ENCODE data around the gene PRPSAP2.

Gene PRPSAP2

GRCh38 chr17:18962494-18962815, 104.5 kb downstream of the PRPSAP2 start:
- DNase-seq (ENCODE audit: low spot score), result no peak

DNA sequence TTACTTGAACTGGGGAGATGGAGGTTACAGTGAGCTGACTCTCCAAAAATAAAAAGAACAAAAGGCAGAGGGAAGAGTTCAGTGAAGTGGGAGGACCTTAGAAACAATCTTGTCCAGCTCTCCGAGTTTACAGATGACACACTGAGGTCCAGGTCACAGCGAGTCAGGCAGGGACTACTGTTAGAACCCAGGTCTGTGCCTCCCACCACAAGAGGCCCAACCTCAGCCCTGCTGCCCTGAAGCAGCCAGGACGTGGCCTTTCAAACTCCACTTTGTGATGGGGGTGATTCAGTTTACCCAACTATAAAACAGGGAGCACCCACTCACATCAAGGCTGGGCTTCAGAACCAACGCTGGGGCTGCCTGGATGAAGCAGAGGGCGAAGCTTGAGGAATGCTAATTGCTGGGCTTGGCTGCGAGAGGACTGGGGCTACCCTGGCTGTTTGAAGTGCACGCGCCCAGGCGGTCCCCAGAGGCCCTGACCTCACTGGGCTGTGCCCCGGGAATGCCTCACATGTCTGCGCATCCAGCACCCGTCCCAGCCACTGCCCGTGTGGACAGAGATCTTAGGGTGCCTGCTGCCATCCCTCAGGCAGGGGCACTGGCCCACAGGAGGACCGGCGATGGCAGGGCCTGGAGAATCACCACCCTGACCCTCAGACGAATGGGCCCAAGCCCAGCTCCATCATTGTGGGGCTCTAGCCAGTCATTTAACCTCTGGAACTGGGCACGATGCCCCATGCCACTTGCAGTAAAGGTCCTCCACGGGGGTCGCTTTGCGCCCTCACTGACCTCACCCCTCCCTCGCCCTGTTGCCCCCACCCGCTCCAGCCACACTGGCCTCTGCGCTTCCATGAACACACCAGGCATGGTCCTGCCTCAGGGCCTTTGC, 105.4 kb downstream of the PRPSAP2 start:
- no peak for DNase-seq (ENCODE audit: low spot score)

GRCh38 chr17:18964018-18964351, 106.1 kb downstream of the PRPSAP2 start:
- no peak for DNase-seq (ENCODE audit: low spot score)

GRCh38 chr17:18964550-18964949, 106.6 kb downstream of the PRPSAP2 start:
- no peak for DNase-seq (ENCODE audit: low spot score)

DNA sequence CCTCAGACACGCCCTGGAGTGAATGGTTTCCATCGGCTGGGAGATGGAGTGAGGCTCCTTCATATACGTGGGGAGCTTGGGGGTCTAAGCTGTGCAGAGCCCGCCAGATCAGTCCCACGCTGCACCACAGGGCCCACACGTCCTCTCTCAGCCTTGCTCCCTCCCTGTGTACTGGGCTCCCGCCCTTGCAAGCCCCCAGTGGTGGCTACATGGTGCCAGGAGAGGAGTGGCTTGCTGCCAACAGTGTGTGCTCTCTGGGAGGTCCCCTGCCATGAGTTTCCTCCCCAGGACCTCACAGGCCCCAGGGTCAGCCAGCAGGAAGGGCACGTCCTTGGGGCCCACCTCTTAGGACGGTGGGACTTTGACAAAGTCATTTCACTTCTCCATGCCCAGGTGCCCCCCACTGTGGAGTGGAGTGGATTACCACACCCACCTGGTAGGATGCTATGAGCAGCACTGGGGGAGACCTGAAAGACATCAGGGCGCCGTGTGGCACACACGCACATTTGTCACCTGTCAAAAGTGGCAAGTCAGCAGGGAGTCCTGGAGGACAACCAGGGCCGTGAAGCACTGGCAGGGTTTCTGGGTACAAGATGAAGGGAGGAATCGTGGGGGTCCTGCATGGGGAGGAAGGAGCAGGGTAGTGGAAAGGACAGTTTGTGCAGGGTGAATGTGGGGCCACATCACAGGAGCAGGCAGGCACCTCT, 107.8 kb downstream of the PRPSAP2 start:
- DNase-seq (ENCODE audit: low spot score), result no peak

GRCh38 chr17:18966831-18967624, 109.1 kb downstream of the PRPSAP2 start:
- no peak for DNase-seq (ENCODE audit: low spot score)

DNA sequence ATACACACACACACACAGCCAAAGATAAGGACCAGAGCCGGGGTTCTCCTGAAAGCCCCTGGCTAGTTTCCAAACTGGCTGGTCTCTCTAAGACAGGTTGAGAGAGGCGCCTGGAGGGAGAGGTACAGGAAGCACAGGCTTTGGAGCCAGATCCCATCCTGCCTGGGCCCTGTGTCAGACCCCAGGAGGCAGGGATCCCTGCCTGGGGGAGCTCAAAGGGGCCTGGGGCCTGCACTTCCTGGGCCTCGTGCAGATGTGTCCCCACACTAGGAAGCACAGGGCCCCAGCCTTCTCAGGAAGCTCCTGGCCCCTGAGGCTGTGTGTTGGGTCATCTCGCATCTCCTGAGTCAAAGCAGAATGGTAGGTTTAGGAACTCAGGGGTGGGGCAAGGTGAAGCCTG, 110.0 kb downstream of the PRPSAP2 start:
- DNase-seq (ENCODE audit: low spot score), result no peak

GRCh38 chr17:18968345-18968744, 110.4 kb downstream of the PRPSAP2 start:
- DNase-seq (ENCODE audit: low spot score), result no peak

GRCh38 chr17:18968945-18969887, 111.3 kb downstream of the PRPSAP2 start:
- DNase-seq (ENCODE audit: low spot score), result no peak

- DNase-seq (ENCODE audit: low spot score), result no peak
These were observed 112.9 kb downstream of the PRPSAP2 start for GRCh38 chr17:18970582-18971480.

DNA sequence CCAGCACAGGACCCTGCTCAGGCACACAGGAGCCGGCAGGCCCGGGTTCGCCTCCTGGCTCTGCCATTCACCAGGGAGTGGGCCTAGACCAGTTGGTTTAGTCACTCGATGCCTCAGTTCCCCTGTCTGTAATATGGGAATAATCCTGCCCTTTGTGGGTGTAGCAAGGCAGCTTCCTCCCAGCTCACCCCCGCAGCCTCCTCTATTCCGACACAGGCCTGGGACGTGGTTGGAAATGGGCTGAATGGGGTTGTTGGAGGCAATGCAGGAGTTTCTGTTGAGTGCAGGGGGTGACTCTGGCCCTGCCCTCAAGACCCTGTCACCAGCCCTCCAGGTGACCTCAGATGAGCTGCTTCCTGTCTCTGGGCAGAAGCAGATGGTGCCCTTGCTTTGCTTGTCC, 113.9 kb downstream of the PRPSAP2 start:
- no peak for DNase-seq (ENCODE audit: low spot score)

GRCh38 chr17:18974407-18975149, 116.6 kb downstream of the PRPSAP2 start:
- no peak for DNase-seq (ENCODE audit: low spot score)

GRCh38 chr17:18975597-18975996, 117.7 kb downstream of the PRPSAP2 start:
- DNase-seq (ENCODE audit: low spot score), result no peak

- no peak for DNase-seq (ENCODE audit: low spot score)
These were observed 118.3 kb downstream of the PRPSAP2 start for GRCh38 chr17:18976201-18976600.

- no peak for DNase-seq (ENCODE audit: low spot score)
These were observed 119.1 kb downstream of the PRPSAP2 start for GRCh38 chr17:18977021-18977420.

DNA sequence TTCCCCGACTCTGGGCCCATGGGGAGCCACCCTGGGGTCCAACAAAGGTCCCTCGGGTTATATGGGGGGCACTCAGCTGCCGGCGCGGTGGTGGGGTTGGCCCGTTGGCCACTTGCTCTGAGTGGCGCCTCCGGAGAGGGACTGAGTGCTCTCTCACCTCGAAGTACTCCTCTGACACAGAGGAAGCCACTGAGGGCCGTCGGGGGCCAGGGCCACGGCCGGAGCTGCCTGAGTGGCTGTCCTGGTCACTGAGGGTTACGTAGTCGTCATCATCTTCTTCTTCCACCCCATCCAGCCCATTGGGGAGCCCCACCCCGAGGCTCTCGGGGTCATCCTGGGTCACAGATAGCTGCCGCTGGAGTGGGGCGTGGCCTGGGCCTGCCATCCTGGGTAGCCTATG, 119.7 kb downstream of the PRPSAP2 start:
- DNase-seq (ENCODE audit: low spot score), result no peak

DNA sequence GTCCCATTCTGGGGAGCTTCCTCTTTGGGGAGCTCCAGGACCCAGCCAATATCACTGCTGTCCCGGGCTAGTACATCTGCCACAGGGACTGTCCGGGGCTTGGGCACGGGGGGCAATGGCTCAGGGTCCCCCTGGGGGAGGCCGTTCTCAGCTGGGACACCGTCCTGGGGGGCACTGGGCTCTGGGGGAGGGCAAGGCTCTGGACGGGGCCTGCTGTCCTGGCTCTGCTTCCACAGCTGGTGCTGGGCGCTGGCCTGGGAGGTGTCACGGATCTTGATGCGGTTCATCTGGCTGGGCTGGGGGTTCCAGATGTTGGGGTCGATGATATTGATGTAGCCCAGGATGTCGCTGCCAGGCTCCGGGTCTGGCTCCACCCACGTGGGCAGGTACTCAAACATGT, 120.1 kb downstream of the PRPSAP2 start:
- DNase-seq (ENCODE audit: low spot score), result no peak

DNA sequence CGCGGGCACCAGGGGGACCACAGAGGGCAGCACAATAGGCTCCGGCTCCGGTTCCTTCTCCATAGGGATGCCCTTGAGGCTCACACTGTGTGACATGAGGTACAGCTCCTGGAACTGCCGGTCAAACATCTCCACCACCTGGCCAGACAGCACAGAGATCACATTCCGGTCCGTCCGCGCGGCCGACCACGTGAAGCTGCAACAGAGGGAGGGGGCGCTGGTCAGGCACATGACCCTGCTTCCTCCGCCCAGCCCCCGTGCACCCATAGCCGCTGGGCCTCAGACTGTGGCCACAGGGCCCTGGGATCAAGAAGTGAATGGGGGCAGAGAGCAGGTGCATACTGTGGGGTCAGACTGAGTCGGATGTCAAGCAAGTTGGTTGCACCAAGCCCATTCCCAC, 120.7 kb downstream of the PRPSAP2 start:
- no peak for DNase-seq (ENCODE audit: low spot score)
